PC-9 (cell line): ENCODE data around the gene GNAO1. TPM values are rescaled to one million over a fixed set of nuclear protein-coding genes. Genes with fewer than 3 reads are reported as not detected.

Experiments used
- BruUV-seq: library from RNA; stranded (reverse); fragments of 400-500 nt; replicated peaks from 2 replicates; lab custom pipeline; 2021; lab: Mats Ljungman, UMichigan
- CTCF ChIA-PET: fragments of 300-600 bp; sonication (Branson Sonifier 250); formaldehyde crosslinking; loops from one replicate; lab custom pipeline; 2022; ENCODE audit warnings: antibody characterized with exemption; lab: Charles Lee
- POLR2A ChIA-PET: fragments of 300-600 bp; sonication (Branson Sonifier 250); formaldehyde crosslinking; loops from one replicate; lab custom pipeline; 2022; ENCODE audit warnings: antibody characterized with exemption; ENCODE audit not compliant: unreplicated experiment; lab: Charles Lee
- DNase-seq, 2 experiments: peaks; one replicate each; pipeline versions ENCODE4 v3.0.0 to v3.0.0-alpha.2; 2015 to 2022; ENCODE audit warnings: mixed read lengths in 1 of 2
- H2AFZ ChIP-seq: fragments of 200-600 bp; sonication (generic); 2 replicates; pipeline ENCODE4 v1.8.1; 2017; ENCODE audit warnings: antibody characterized with exemption
- H3F3A ChIP-seq: fragments of 200-600 bp; sonication (generic); 2 replicates; pipeline ENCODE4 v1.8.1; 2017; ENCODE audit warnings: antibody characterized with exemption, mild to moderate bottlenecking, low read depth; ENCODE audit not compliant: insufficient read depth
- H3K27ac ChIP-seq: fragments of 200-600 bp; sonication (generic); 2 replicates; pipeline ENCODE4 v1.6.1; 2016; ENCODE audit warnings: mixed run types
- H3K27me3 ChIP-seq: fragments of 200-600 bp; sonication (generic); 2 replicates; pipeline ENCODE4 v1.6.1; 2016; ENCODE audit warnings: low read depth, mixed run types; ENCODE audit not compliant: insufficient read depth
- H3K36me3 ChIP-seq: fragments of 200-600 bp; sonication (generic); 2 replicates; pipeline ENCODE4 v1.6.1; 2016; ENCODE audit warnings: low read depth, mixed run types
- H3K4me1 ChIP-seq: fragments of 200-600 bp; sonication (generic); replicated peaks from 2 replicates; pipeline ENCODE4 v1.6.1; 2016; ENCODE audit warnings: mixed run types; ENCODE audit not compliant: insufficient read depth
- H3K4me2 ChIP-seq: fragments of 200-600 bp; sonication (generic); 2 replicates; pipeline ENCODE4 v1.6.1; 2017; ENCODE audit warnings: mixed run types
- H3K4me3 ChIP-seq: fragments of 200-600 bp; sonication (generic); 2 replicates; pipeline ENCODE4 v1.6.1; 2016; ENCODE audit warnings: mixed run types
- H3K79me2 ChIP-seq: fragments of 200-600 bp; sonication (generic); 2 replicates; pipeline ENCODE4 v1.6.1; 2017; ENCODE audit warnings: low read depth, mixed run types
- H3K9me2 ChIP-seq: fragments of 200-600 bp; sonication (generic); 2 replicates; pipeline ENCODE4 v1.8.1; 2017; ENCODE audit warnings: mild to moderate bottlenecking; ENCODE audit not compliant: insufficient read depth
- H3K9me3 ChIP-seq: fragments of 200-600 bp; sonication (generic); 2 replicates; pipeline ENCODE4 v1.8.1; 2016; ENCODE audit warnings: low read depth; ENCODE audit not compliant: insufficient read depth
- H4K20me1 ChIP-seq: fragments of 200-600 bp; sonication (generic); 2 replicates; pipeline ENCODE4 v1.8.1; 2017; ENCODE audit not compliant: insufficient read depth
- CTCF ChIP-seq: fragments of 200-600 bp; sonication (generic); conservative IDR thresholded peaks from 2 replicates; pipeline ENCODE4 v1.6.1; 2017; ENCODE audit warnings: mixed run types, antibody characterized with exemption, mild to moderate bottlenecking, moderate library complexity
- EZH2 ChIP-seq: fragments of 200-600 bp; sonication (generic); IDR thresholded peaks from 2 replicates; pipeline ENCODE4 v1.8.0; 2017; ENCODE audit warnings: antibody characterized with exemption, low read depth
- intact Hi-C: fragments of 100-400 bp; cut with micrococcal nuclease; formaldehyde crosslinking; loops from one replicate; pipeline ENCODE4 v1.10.0; 2022; ENCODE audit not compliant: unreplicated experiment
- total RNA-seq: library from RNA; stranded (reverse); gene quantifications from 2 replicates; pipeline ENCODE4 v1.2.3, GENCODE V29; 2021

GNAO1 gene
- total RNA-seq, 1 experiment from 2014 or later = 2.8 TPM

DNA sequence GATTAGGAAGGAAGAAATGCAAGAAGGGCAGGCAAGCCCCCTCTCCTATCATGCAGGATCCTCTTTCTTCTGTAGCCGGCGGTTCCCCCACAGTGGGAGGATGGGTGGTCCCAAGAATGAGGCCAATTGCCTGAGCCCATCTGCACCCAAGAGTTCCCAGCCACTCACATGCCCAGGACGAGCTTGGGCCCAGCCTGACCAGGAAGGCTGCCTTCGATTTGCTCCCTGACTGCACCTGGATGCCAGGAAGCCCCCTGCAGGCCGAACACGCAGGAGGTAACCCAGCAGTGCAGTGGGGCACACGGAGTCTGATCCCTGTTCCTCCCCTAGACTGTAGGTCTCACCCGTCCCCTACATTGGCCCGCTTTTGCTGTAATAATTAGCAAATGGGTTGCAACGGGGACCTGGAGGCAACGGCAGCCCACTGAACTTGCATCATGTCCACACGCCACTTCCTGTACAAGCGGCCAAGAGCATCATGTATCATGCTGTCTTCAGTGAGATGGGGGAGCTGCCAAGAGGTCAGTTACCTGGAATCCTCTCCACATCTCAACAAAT lies 166.6 kb downstream of the GNAO1 start:
- Histone ChIP-seq H3F3A (peaks cover 17% of the 10 kb centered on the region), H3K4me3 (no peak overlapping the region), H4K20me1 (no peaks in the 10 kb centered on the region), H2AFZ (no peak overlapping the region), H3K27ac (peak overlapping the region; percentile 66; the same call in 1 of the 2 replicates), H3K27me3 (no peaks in the 10 kb centered on the region), H3K36me3 (no peaks in the 10 kb centered on the region), H3K4me1 (peaks cover 33% of the 10 kb centered on the region), H3K79me2 (no peaks in the 10 kb centered on the region), H3K9me3 (no peaks in the 10 kb centered on the region), H3K4me2 (peak overlapping the region; percentile 90; the same call in 1 of the 2 replicates), H3K9me2 (no peaks in the 10 kb centered on the region)
- DNase-seq = peak in 1 of 2 experiments; percentile 32
- ChIA-PET CTCF (interaction anchor here (0.7 kb wide), 1 partner anchor 25 kb away, joined by 3 read pairs; no protein-coding TSS in a partner anchor), POLR2A (no interaction called here)
- TF ChIP-seq CTCF (no peak), EZH2 (no peak)
- no TSS peak for BruUV-seq
- intact Hi-C loops = loop anchor here (2.0 to 10.0 kb wide), 3 partner anchors 33 to 645 kb away; no protein-coding TSS in a partner anchor

DNA sequence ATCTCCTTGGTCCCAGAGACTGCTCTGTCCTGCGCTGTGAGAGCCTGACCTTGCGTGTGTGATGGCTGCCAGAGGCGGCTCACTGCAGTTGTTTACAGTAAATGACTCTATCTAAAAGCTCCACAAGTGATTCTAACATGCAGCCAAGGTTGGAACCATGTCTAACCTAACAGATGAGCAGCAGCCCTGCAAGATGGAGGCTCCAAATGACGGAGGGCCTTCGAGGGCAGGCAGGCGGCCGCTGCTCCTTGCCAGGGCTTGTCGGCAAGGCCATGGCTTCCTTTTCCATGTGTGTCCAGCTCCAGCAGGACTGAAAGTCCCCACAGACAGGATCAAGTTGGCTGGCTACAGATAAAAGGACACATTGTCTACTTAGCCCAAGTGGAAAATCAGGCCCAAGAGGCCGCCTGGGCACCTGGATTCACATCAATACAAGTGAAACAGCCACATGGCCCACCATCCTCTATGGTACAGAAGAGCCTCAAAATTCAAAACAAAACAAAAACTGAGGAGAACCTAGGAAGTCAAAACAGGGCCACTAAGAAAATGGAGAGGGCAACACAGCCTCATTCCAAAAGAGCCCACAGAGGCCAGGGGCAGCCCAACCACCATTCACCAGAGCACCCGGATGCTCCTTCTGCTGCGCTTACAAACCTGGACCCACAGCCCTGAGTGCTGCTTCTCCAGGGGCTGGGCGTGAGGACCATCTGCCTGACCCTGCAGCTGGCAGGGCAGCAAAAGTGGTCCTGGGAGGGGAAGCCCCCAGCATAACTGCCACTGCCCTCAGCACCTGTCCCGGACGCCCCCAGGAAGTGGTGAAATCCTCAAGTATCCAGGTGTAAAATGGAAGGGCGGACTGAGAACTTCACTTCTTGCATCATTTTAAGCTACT lies 169.1 kb downstream of the GNAO1 start:
- POLR2A ChIA-PET = interaction anchor here (0.6 to 0.7 kb wide), 2 partner anchors 18 to 63 kb away, joined by 3 to 5 read pairs; no protein-coding TSS in a partner anchor
- intact Hi-C loops = no loop called here
- Histone ChIP-seq H3K36me3 (no peaks in the 10 kb centered on the region), H3K4me1 (peaks cover 23% of the 10 kb centered on the region), H3K9me2 (no peaks in the 10 kb centered on the region), H3F3A (peaks cover 17% of the 10 kb centered on the region), H3K4me3 (no peak overlapping the region), H3K27me3 (no peaks in the 10 kb centered on the region), H3K79me2 (no peaks in the 10 kb centered on the region), H3K27ac (no peak overlapping the region), H2AFZ (no peak overlapping the region), H3K4me2 (no peak overlapping the region), H3K9me3 (no peaks in the 10 kb centered on the region), H4K20me1 (no peaks in the 10 kb centered on the region)
- TF ChIP-seq CTCF = no peak
- TF ChIP-seq EZH2 = no peak
- DNase-seq = peak in 1 of 2 experiments; percentile 21
- no TSS peak for BruUV-seq
- CTCF ChIA-PET = no interaction called here

GRCh38 chr16:56362057-56362655 lies 170.9 kb downstream of the GNAO1 start:
- H3K4me2 ChIP-seq = no peak overlapping the region
- H3K79me2 ChIP-seq = no peaks in the 10 kb centered on the region
- ChIA-PET CTCF (no interaction called here), POLR2A (no interaction called here)
- H4K20me1 ChIP-seq = no peaks in the 10 kb centered on the region
- H3K4me3 ChIP-seq = no peak overlapping the region
- H3K36me3 ChIP-seq = no peaks in the 10 kb centered on the region
- no peaks in the 10 kb centered on the region for H3K27me3 ChIP-seq
- H3K9me2 ChIP-seq = no peaks in the 10 kb centered on the region
- BruUV-seq = no TSS peak
- no peaks in the 10 kb centered on the region for H3K9me3 ChIP-seq
- no peak overlapping the region for H3K27ac ChIP-seq
- peak in 1 of 2 experiments; percentile 8 for DNase-seq
- H2AFZ ChIP-seq = no peak overlapping the region
- peaks cover 17% of the 10 kb centered on the region for H3F3A ChIP-seq
- intact Hi-C loops = no loop called here
- peaks cover 6% of the 10 kb centered on the region for H3K4me1 ChIP-seq
- TF ChIP-seq EZH2 (no peak), CTCF (no peak)
